ENCODE data around the gene L3HYPDH.

The L3HYPDH gene

GRCh38 chr14:59438195-59438647 lies 46.0 kb downstream of the L3HYPDH start:
- H3K4me3 ChIP-seq (ENCODE audit: low read length): no peak overlapping the region
- DNase-seq (ENCODE audit: low read depth, low spot score): no peak

- H3K4me3 ChIP-seq (ENCODE audit: low read length): no peak overlapping the region
- no peak for DNase-seq (ENCODE audit: low read depth, low spot score)
Observed at GRCh38 chr14:59435987-59436386, 48.2 kb downstream of the L3HYPDH start.

- no peak overlapping the region for H3K4me3 ChIP-seq (ENCODE audit: low read length)
- no peak for DNase-seq (ENCODE audit: low read depth, low spot score)
Observed at GRCh38 chr14:59435101-59435500, 49.1 kb downstream of the L3HYPDH start.

- H3K4me3 ChIP-seq (ENCODE audit: low read length): no peak overlapping the region
- DNase-seq (ENCODE audit: low read depth, low spot score): no peak
Observed at GRCh38 chr14:59429790-59430189, 54.4 kb downstream of the L3HYPDH start.

GRCh38 chr14:59428581-59429012 lies 55.6 kb downstream of the L3HYPDH start:
- DNase-seq (ENCODE audit: low read depth, low spot score): no peak
- no peak overlapping the region for H3K4me3 ChIP-seq (ENCODE audit: low read length)

- no peak for DNase-seq (ENCODE audit: low read depth, low spot score)
- no peak overlapping the region for H3K4me3 ChIP-seq (ENCODE audit: low read length)
Observed at GRCh38 chr14:59427653-59428580, 56.3 kb downstream of the L3HYPDH start.

- DNase-seq (ENCODE audit: low read depth, low spot score): no peak
- H3K4me3 ChIP-seq (ENCODE audit: low read length): no peak overlapping the region
Observed at GRCh38 chr14:59425322-59425935, 58.8 kb downstream of the L3HYPDH start.

- no peak for DNase-seq (ENCODE audit: low read depth, low spot score)
- H3K4me3 ChIP-seq (ENCODE audit: low read length): no peak overlapping the region
Observed at GRCh38 chr14:59424341-59425071, 59.7 kb downstream of the L3HYPDH start.

Data from Jurkat, Clone E6-1 (cell line).